ENCODE results near the gene TUBG1.
A peak's percentile ranks its signal among the peaks of the same experiment; 100 is the strongest.
"Not testable (repeated sequence)": the region's sequence is repeated elsewhere in the genome, so short reads cannot be mapped to it uniquely, and the experiment has no call there.

TUBG1 gene

GRCh38 chr17:42608305-42609181 lies 940 bp upstream of the TUBG1 start:
- in situ Hi-C loops (cut with MboI; ENCODE audit: low pct_unique_long_range_greater_than_20kb, low sequenced_read_pairs, unreplicated experiment): no loop called here
- no peak for TF ChIP-seq CTCF (IDR thresholded peaks at IDR 0.05; ENCODE audit: extremely low read depth, insufficient read depth, missing control alignments)
- no peak for DNase-seq (ENCODE audit: low spot score)

- in situ Hi-C loops (cut with MboI; ENCODE audit: low pct_unique_long_range_greater_than_20kb, low sequenced_read_pairs, unreplicated experiment): loop anchor here (10.0 kb wide), 1 partner anchor 55 kb away; no protein-coding TSS in a partner anchor
- not testable (repeated sequence) for DNase-seq (ENCODE audit: low spot score)
Measured at GRCh38 chr17:42609814-42610801, 625 bp downstream of the TUBG1 start.

GRCh38 chr17:42612013-42612412 lies 2.5 kb downstream of the TUBG1 start:
- in situ Hi-C loops (cut with MboI; ENCODE audit: low pct_unique_long_range_greater_than_20kb, low sequenced_read_pairs, unreplicated experiment): loop anchor here (10.0 kb wide), 1 partner anchor 53 kb away; no protein-coding TSS in a partner anchor
- DNase-seq (ENCODE audit: low spot score): no peak
- no peak for TF ChIP-seq CTCF (IDR thresholded peaks at IDR 0.05; ENCODE audit: extremely low read depth, insufficient read depth, missing control alignments)

- no peak for DNase-seq (ENCODE audit: low spot score)
- in situ Hi-C loops (cut with MboI; ENCODE audit: low pct_unique_long_range_greater_than_20kb, low sequenced_read_pairs, unreplicated experiment): loop anchor here (10.0 kb wide), 1 partner anchor 51 kb away; no protein-coding TSS in a partner anchor
- no peak for TF ChIP-seq CTCF (IDR thresholded peaks at IDR 0.05; ENCODE audit: extremely low read depth, insufficient read depth, missing control alignments)
Measured at GRCh38 chr17:42613699-42614295, 4.3 kb downstream of the TUBG1 start.

GRCh38 chr17:42617956-42618431 lies 8.5 kb downstream of the TUBG1 start:
- in situ Hi-C loops (cut with MboI; ENCODE audit: low pct_unique_long_range_greater_than_20kb, low sequenced_read_pairs, unreplicated experiment): loop anchor here (10.0 kb wide), 1 partner anchor 47 kb away; no protein-coding TSS in a partner anchor
- no peak for TF ChIP-seq CTCF (IDR thresholded peaks at IDR 0.05; ENCODE audit: extremely low read depth, insufficient read depth, missing control alignments)
- DNase-seq (ENCODE audit: low spot score): peak; percentile 43

- in situ Hi-C loops (cut with MboI; ENCODE audit: low pct_unique_long_range_greater_than_20kb, low sequenced_read_pairs, unreplicated experiment): loop anchor here (10.0 kb wide), 1 partner anchor 46 kb away; no protein-coding TSS in a partner anchor
- TF ChIP-seq CTCF (IDR thresholded peaks at IDR 0.05; ENCODE audit: extremely low read depth, insufficient read depth, missing control alignments): peak; percentile 53
- peak; percentile 78 for DNase-seq (ENCODE audit: low spot score)
Measured at GRCh38 chr17:42618442-42619150, 9.1 kb downstream of the TUBG1 start.

- DNase-seq (ENCODE audit: low spot score); in situ Hi-C loops (cut with MboI; ENCODE audit: low pct_unique_long_range_greater_than_20kb, low sequenced_read_pairs, unreplicated experiment): not testable (repeated sequence)
Measured at GRCh38 chr17:42621987-42622386, 12.5 kb downstream of the TUBG1 start.
